HepG2 (cell line): ENCODE data around the gene ABCC3. TPM values are rescaled to one million over a fixed set of nuclear protein-coding genes. Genes with fewer than 3 reads are reported as not detected.

Experiments used
- CBX5 ChIP-seq: sonication (generic); formaldehyde crosslinking; IDR thresholded peaks from 2 replicates; pipeline ENCODE4 v1.4.0; 2020; ENCODE audit warnings: missing genetic modification reagents, borderline replicate concordance
- CREB1 ChIP-seq, 2 experiments: fragments of 450-650 bp in 1 of 2; IDR thresholded peaks; 2 replicates each; pipeline ENCODE4 v1.6.1; 2016 to 2017; ENCODE audit warnings: control low read depth in 1 of 2, mild to moderate bottlenecking in 1 of 2, missing compliant biosample characterization in 1 of 2, missing genetic modification characterization in 1 of 2
- FOSL1 ChIP-seq: sonication (generic); formaldehyde crosslinking; IDR thresholded peaks from 2 replicates; pipeline ENCODE4 v1.9.0; 2021; ENCODE audit warnings: missing genetic modification reagents, borderline replicate concordance
- HDAC2 ChIP-seq: sonication (generic); formaldehyde crosslinking; IDR thresholded peaks from 2 replicates; pipeline ENCODE4 v1.4.0; 2020; ENCODE audit warnings: missing genetic modification reagents
- HNRNPUL1 ChIP-seq: fragments of 200-400 bp; formaldehyde crosslinking; IDR thresholded peaks from 2 replicates; pipeline ENCODE4 v1.6.1; 2017; ENCODE audit warnings: low read depth, mild to moderate bottlenecking, low read length, moderate library complexity
- ISL2 ChIP-seq: sonication (generic); formaldehyde crosslinking; IDR thresholded peaks from 2 replicates; pipeline ENCODE4 v1.5.0; 2020; ENCODE audit warnings: missing genetic modification reagents
- RBM22 ChIP-seq: fragments of 200-400 bp; formaldehyde crosslinking; optimal IDR thresholded peaks from 2 replicates; pipeline ENCODE3; 2017; ENCODE audit warnings: mild to moderate bottlenecking, low read length, moderate library complexity
- RERE ChIP-seq: IDR thresholded peaks from 2 replicates; pipeline ENCODE4 v1.6.1; 2016; ENCODE audit warnings: low read depth, missing genetic modification reagents, missing compliant biosample characterization
- SMAD3 ChIP-seq: sonication (generic); formaldehyde crosslinking; IDR thresholded peaks from 2 replicates; pipeline ENCODE4 v1.4.0; 2020; ENCODE audit warnings: missing genetic modification reagents
- ZIK1 ChIP-seq: sonication (generic); formaldehyde crosslinking; IDR thresholded peaks from 2 replicates; pipeline ENCODE4 v1.5.0; 2020; ENCODE audit warnings: mild to moderate bottlenecking, low read depth, missing genetic modification reagents, borderline replicate concordance
- ZNF234 ChIP-seq: sonication (generic); formaldehyde crosslinking; conservative IDR thresholded peaks from 2 replicates; pipeline ENCODE4 v1.5.1; 2020; ENCODE audit warnings: mild to moderate bottlenecking, missing genetic modification reagents
- ZNF317 ChIP-seq: sonication (generic); formaldehyde crosslinking; IDR thresholded peaks from 2 replicates; pipeline ENCODE4 v1.5.0; 2020; ENCODE audit warnings: mild to moderate bottlenecking, missing genetic modification reagents
- ZNF318 ChIP-seq: sonication (generic); formaldehyde crosslinking; IDR thresholded peaks from 2 replicates; pipeline ENCODE4 v1.4.0; 2020; ENCODE audit warnings: mild to moderate bottlenecking, missing genetic modification reagents
- ZNF331 ChIP-seq: sonication (generic); formaldehyde crosslinking; IDR thresholded peaks from 2 replicates; pipeline ENCODE4 v1.4.0; 2020; ENCODE audit warnings: missing genetic modification reagents
- ZNF383 ChIP-seq: sonication (generic); formaldehyde crosslinking; IDR thresholded peaks from 2 replicates; pipeline ENCODE4 v1.4.0; 2020; ENCODE audit warnings: missing genetic modification reagents, mild to moderate bottlenecking, borderline replicate concordance
- ZNF850 ChIP-seq: sonication (generic); formaldehyde crosslinking; conservative IDR thresholded peaks from 2 replicates; pipeline ENCODE4 v1.9.0; 2021; ENCODE audit warnings: mild to moderate bottlenecking, missing genetic modification reagents
- polyA plus RNA-seq, 8 experiments: library from polyadenylated mRNA; depleted of rRNA in 3 of 8; stranded (reverse) in 7 of 8; unstranded in 1 of 8; fragments of >200 nt; fragmentation: Illumina TruSeq in 4 of 8; extraction: Trizol in 4 of 8; gene quantifications; 2 replicates each; pipeline versions ENCODE4 v1.2.1 to v1.2.3, GENCODE V29; 2011 to 2016; ENCODE audit warnings: low read depth in 4 of 8, missing spikeins in 1 of 8, mixed read lengths in 1 of 8; ENCODE audit not compliant: insufficient read depth in 1 of 8
- total RNA-seq, 5 experiments: library from RNA; depleted of rRNA; stranded (reverse); fragments of >200 nt; fragmentation: Illumina TruSeq; extraction: Trizol; gene quantifications; 2 replicates each; pipeline ENCODE4 v1.2.3, GENCODE V29; 2016; ENCODE audit warnings: low read depth in 1 of 5

Gene ABCC3
- total and polyA plus RNA-seq, 2 of the 13 experiments (the other 11 are each of a cell fraction or from before 2014, with no cell fraction given) = 25.2 to 50.7 TPM

GRCh38 chr17:50634224-50634914, at the start of gene ABCC3 (continued):
- TF ChIP-seq ZNF318 (CRISPR knock-in tag) (no peak), HDAC2 (no peak; the same call in 1 of the 2 replicates), SMAD3 (no peak), RERE (CRISPR knock-in tag) (0 out of 2 replicates have a peak, but pooled peaks have one; percentile 43), ZNF234 (CRISPR knock-in tag) (no peak), HNRNPUL1 (no peak), ZNF331 (CRISPR knock-in tag) (peak; percentile 85), ZIK1 (no peak), RBM22 (no peak), CBX5 (CRISPR knock-in tag) (0 out of 2 replicates have a peak, but pooled peaks have one; percentile 2), CREB1 (IDR thresholded peaks at IDR 0.05) (no peak), CREB1 (CRISPR knock-in tag; IDR thresholded peaks at IDR 0.05) (no peak), ISL2 (CRISPR knock-in tag) (no peak), FOSL1 (CRISPR knock-in tag) (0 out of 2 replicates have a peak, but pooled peaks have one; percentile 27), ZNF850 (no peak), ZNF383 (CRISPR knock-in tag) (no peak), ZNF317 (CRISPR knock-in tag) (no peak)
